ENCODE results near the gene FBLIM1. TPM values are rescaled to one million over a fixed set of nuclear protein-coding genes. Genes with fewer than 3 reads are reported as not detected.
"Not testable (repeated sequence)": the region's sequence is repeated elsewhere in the genome, so short reads cannot be mapped to it uniquely, and the experiment has no call there.

Gene FBLIM1
- total RNA-seq, 2 donors from 2014 or later = 731 to 997 TPM

DNA sequence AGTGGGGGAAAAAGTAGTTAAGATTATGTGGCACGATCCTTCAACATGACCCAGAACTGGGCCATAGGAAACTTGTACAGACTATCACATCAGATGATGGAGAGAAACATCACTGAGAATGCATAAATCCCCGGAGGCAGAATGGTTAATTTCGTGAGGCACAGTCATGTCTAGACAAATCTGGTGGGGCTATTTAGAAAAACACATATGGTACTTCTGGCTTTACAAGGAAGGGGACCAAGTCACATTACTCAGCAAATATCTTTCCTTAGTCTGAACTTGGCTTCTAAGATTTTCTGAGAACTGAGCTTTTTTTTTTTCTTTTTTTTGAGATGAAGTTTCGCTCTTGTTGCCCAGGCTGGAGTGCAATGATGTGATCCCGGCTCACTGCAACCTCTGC is 58.1 kb downstream of the FBLIM1 start:
- no peak for DNase-seq (ENCODE audit: low spot score)
- no peaks in the 10 kb centered on the region for H3K27me3 ChIP-seq (replicated peaks; ENCODE audit: insufficient read depth)
- TF ChIP-seq, protein P1, sequence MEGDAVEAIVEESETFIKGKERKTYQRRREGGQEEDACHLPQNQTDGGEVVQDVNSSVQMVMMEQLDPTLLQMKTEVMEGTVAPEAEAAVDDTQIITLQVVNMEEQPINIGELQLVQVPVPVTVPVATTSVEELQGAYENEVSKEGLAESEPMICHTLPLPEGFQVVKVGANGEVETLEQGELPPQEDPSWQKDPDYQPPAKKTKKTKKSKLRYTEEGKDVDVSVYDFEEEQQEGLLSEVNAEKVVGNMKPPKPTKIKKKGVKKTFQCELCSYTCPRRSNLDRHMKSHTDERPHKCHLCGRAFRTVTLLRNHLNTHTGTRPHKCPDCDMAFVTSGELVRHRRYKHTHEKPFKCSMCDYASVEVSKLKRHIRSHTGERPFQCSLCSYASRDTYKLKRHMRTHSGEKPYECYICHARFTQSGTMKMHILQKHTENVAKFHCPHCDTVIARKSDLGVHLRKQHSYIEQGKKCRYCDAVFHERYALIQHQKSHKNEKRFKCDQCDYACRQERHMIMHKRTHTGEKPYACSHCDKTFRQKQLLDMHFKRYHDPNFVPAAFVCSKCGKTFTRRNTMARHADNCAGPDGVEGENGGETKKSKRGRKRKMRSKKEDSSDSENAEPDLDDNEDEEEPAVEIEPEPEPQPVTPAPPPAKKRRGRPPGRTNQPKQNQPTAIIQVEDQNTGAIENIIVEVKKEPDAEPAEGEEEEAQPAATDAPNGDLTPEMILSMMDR (IDR thresholded peaks at IDR 0.05) = no peak
- H3K27ac ChIP-seq = peak overlapping the region in 1 of 2 donors; percentile 25
- no peak overlapping the region for H3K4me3 ChIP-seq
- peaks cover 8 to 39% of the 10 kb centered on the region in 2 donors for H3K4me1 ChIP-seq (ENCODE audit: control insufficient read depth in 1 of 2, low read depth in 2 of 2)
- no peak for ATAC-seq (ENCODE audit: insufficient number of reproducible peaks, low FRiP score, low read depth)
- H3K9me3 ChIP-seq = no peaks in the 10 kb centered on the region
- H3K36me3 ChIP-seq = no peaks in the 10 kb centered on the region

DNA sequence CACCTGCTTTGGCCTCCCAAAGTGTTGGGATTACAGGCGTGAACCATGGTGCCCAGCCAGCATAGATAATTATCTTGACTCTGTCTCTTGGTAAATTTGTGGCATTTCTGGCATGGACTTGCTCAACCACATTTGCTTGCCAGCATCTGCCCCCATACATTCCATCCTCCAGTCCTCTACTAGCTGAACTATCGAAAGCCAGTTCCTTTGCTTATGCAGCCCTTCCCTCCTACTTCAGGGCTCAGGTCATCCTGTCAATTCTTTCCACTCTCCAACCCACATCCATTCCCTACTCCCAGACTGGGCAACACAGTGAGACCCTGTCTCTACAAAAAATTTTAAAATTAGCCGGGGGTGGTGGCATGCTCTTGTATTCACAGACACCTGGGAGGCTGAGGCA is 61.9 kb downstream of the FBLIM1 start:
- Histone ChIP-seq H3K27ac (no peak overlapping the region), H3K27me3 (replicated peaks; ENCODE audit: insufficient read depth) (no peaks in the 10 kb centered on the region), H3K4me1 (ENCODE audit: control insufficient read depth in 1 of 2, low read depth in 2 of 2) (peaks cover 8 to 25% of the 10 kb centered on the region in 2 donors), H3K36me3 (no peaks in the 10 kb centered on the region), H3K4me3 (no peak overlapping the region), H3K9me3 (no peaks in the 10 kb centered on the region)
- no peak for DNase-seq (ENCODE audit: low spot score)
- ATAC-seq (ENCODE audit: insufficient number of reproducible peaks, low FRiP score, low read depth) = no peak
- TF ChIP-seq, protein P1 (IDR thresholded peaks at IDR 0.05) = no peak

DNA sequence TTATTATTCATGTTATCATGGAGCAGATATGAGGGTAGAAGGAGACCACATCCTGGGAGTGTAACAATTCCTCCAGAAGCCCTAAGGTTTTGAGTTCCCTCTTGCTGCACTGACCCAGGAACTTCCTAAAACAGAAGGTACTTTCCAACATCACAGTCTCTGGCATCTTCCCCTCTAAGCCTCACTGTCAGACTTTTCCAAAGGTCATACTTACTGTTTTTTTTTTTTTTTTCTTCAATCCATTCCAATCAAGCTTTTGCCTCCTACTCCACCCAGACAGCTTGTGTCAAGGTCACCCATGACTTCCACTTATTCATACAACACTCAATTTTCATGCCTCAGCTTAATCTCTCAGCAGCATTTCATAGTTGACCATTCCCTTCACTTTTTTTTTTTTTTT is 67.2 kb downstream of the FBLIM1 start:
- no peaks in the 10 kb centered on the region for H3K36me3 ChIP-seq
- H3K4me3 ChIP-seq = no peak overlapping the region
- H3K27ac ChIP-seq = peak overlapping the region; percentile 20 to 53
- peaks cover 6 to 27% of the 10 kb centered on the region in 2 donors for H3K4me1 ChIP-seq (ENCODE audit: control insufficient read depth in 1 of 2, low read depth in 2 of 2)
- no peaks in the 10 kb centered on the region for H3K9me3 ChIP-seq
- H3K27me3 ChIP-seq (replicated peaks; ENCODE audit: insufficient read depth) = no peaks in the 10 kb centered on the region
- TF ChIP-seq, protein P1 (IDR thresholded peaks at IDR 0.05) = no peak
- DNase-seq (ENCODE audit: low spot score) (no peak), ATAC-seq (ENCODE audit: insufficient number of reproducible peaks, low FRiP score, low read depth) (peak; percentile 73)

DNA sequence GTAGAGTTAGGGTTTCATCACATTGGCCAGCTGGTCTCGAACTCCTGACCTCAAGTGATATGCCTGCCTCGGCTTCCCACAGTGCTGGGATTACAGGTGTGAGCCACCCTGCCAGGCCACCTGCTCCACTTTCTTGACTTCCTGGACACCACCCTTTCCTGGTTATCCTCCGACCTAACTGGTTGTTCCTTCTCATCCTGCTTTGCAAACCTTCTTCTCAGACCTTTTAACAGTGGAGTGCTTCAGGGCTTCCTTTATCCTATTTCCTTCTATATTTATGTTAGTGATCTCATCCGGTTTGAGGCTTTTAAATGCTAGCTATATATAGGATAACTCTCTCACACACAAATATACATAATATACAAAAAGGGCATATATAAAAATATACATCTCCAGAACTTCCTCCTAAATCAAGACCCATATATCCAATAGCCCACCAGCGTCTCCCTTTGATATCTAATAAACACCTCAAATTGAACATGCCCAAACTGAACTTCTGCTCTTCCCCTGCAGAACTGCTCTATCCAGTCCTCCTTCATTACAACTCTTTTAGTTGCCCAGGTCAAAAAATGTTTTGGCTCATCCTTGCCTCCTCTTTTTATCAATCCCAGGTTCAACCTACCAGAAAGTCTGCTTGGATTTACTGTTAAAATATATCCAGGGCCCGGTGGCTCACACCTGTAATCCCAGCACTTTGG is 68.4 kb downstream of the FBLIM1 start:
- H3K9me3 ChIP-seq = no peaks in the 10 kb centered on the region
- H3K27me3 ChIP-seq (replicated peaks; ENCODE audit: insufficient read depth) = no peaks in the 10 kb centered on the region
- no peaks in the 10 kb centered on the region for H3K36me3 ChIP-seq
- TF ChIP-seq, protein P1 (IDR thresholded peaks at IDR 0.05) = no peak
- ATAC-seq (ENCODE audit: insufficient number of reproducible peaks, low FRiP score, low read depth) (no peak), DNase-seq (ENCODE audit: low spot score) (no peak)
- no peak overlapping the region for H3K27ac ChIP-seq
- H3K4me3 ChIP-seq = no peak overlapping the region
- H3K4me1 ChIP-seq (ENCODE audit: control insufficient read depth in 1 of 2, low read depth in 2 of 2) = peaks cover 7 to 34% of the 10 kb centered on the region in 2 donors

DNA sequence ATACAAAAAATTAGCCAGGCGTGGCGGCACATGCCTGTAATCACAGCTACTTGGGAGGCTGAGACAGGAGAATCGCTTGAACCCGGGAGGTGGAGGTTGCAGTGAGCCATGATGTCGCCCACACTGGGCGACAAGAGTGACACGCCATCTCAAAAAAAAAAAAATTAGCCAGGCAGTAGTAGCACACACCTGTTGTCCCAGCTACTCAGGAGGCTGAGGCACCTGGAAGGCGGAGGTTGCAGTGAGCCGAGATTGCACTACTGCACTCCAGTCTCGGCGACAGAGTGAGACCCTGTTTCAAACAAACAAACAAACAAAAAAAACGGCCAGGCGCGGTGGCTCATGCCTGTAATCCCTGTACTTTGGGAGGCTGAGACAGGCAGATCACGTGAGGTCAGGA is 69.0 kb downstream of the FBLIM1 start:
- not testable (repeated sequence) for H3K9me3 ChIP-seq; DNase-seq (ENCODE audit: low spot score); ATAC-seq (ENCODE audit: insufficient number of reproducible peaks, low FRiP score, low read depth); H3K27ac ChIP-seq; H3K36me3 ChIP-seq; H3K27me3 ChIP-seq (replicated peaks; ENCODE audit: insufficient read depth); H3K4me3 ChIP-seq
- H3K4me1 ChIP-seq (ENCODE audit: control insufficient read depth in 1 of 2, low read depth in 2 of 2) = peaks cover 9 to 40% of the 10 kb centered on the region in 2 donors

DNA sequence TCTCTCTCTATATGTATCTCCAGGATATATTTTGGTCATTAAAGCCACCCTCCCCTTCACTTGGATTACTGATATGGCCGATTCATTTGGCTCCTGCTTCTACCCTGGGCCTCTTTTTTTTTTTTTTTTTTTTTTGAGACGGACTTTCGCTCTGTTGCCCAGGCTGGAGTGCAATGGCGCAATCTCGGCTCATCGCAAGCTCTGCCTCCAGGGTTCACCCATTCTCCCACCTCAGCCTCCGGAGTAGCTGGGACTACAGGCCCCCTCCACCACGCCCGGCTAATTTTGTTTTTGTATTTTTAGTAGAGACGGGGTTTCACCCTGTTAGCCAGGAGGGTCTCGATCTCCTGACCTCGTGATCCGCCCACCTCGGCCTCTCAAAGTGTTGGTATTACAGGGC is 70.3 kb downstream of the FBLIM1 start:
- not testable (repeated sequence) for H3K27me3 ChIP-seq (replicated peaks; ENCODE audit: insufficient read depth); H3K4me3 ChIP-seq; H3K36me3 ChIP-seq; DNase-seq (ENCODE audit: low spot score); ATAC-seq (ENCODE audit: insufficient number of reproducible peaks, low FRiP score, low read depth); H3K9me3 ChIP-seq; H3K27ac ChIP-seq
- peaks cover 9 to 48% of the 10 kb centered on the region in 2 donors for H3K4me1 ChIP-seq (ENCODE audit: control insufficient read depth in 1 of 2, low read depth in 2 of 2)

Data from thoracic aorta (tissue), 2 donors.